NCI-H526 treated with DMSO at 0.1 percent for 48 hours (cell line): ENCODE measurements around the gene TBC1D3C.
"Not testable (repeated sequence)": the region's sequence is repeated elsewhere in the genome, so short reads cannot be mapped to it uniquely, and the experiment has no call there.

Experiments
- DNase-seq: peaks from one replicate; lab custom pipeline; 2025; lab: John Stamatoyannopoulos, UW

The TBC1D3C gene

GRCh38 chr17:38068534-38068933 lies at the start of gene TBC1D3C:
TBC1D3C (minus strand) TSS chr17:38068634; CDS start chr17:38067066, 1,568 bp downstream.
- DNase-seq, result not testable (repeated sequence)

- DNase-seq, result not testable (repeated sequence)
Measured at GRCh38 chr17:38099262-38099661, 30.8 kb upstream of the TBC1D3C start.

- DNase-seq, result not testable (repeated sequence)
Measured at GRCh38 chr17:38094059-38094694, 25.7 kb upstream of the TBC1D3C start.

- not testable (repeated sequence) for DNase-seq
Measured at GRCh38 chr17:38088120-38088519, 19.7 kb upstream of the TBC1D3C start.

- DNase-seq, result not testable (repeated sequence)
Measured at GRCh38 chr17:38087344-38087743, 18.9 kb upstream of the TBC1D3C start.
